K562 (cell line): ENCODE data around the gene ZSWIM2. TPM values are rescaled to one million over a fixed set of nuclear protein-coding genes. Genes with fewer than 3 reads are reported as not detected.

Experiments used
- EGR1 ChIP-seq: fragments of 450-650 bp; conservative IDR thresholded peaks from 2 replicates; pipeline ENCODE4 v1.6.1; 2017; ENCODE audit warnings: mild to moderate bottlenecking
- MCM2 ChIP-seq: fragments of 450-650 bp; IDR thresholded peaks from 2 replicates; pipeline ENCODE4 v1.6.1; 2017; ENCODE audit warnings: low read depth, mild to moderate bottlenecking
- NFIX ChIP-seq: fragments of 250-450 bp; sonication (Bioruptor Pico); IDR thresholded peaks from 2 replicates; pipeline ENCODE4 v1.4.0; 2020; ENCODE audit warnings: low read depth, mild to moderate bottlenecking, moderate library complexity
- RBM14 ChIP-seq: fragments of 200-400 bp; formaldehyde crosslinking; IDR thresholded peaks from 2 replicates; pipeline ENCODE4 v1.6.1; 2018; ENCODE audit warnings: low read depth, mild to moderate bottlenecking, low read length, moderate library complexity, borderline replicate concordance; ENCODE audit not compliant: insufficient read depth
- RBM25 ChIP-seq: fragments of 200-400 bp; formaldehyde crosslinking; IDR thresholded peaks from 2 replicates; pipeline ENCODE4 v1.6.1; 2018; ENCODE audit warnings: low read length, low read depth, moderate library complexity; ENCODE audit not compliant: severe bottlenecking
- SIN3B ChIP-seq: fragments of 450-650 bp; IDR thresholded peaks from 2 replicates; pipeline ENCODE4 v1.6.1; 2017; ENCODE audit warnings: low read depth, mild to moderate bottlenecking, moderate library complexity
- ZNF444 ChIP-seq: fragments of 250-450 bp; sonication (Bioruptor Pico); IDR thresholded peaks from 2 replicates; pipeline ENCODE4 v1.4.0; 2020; ENCODE audit warnings: mild to moderate bottlenecking, moderate library complexity
- polyA plus RNA-seq, 8 experiments: library from polyadenylated mRNA; depleted of rRNA in 4 of 8; stranded (reverse) in 5 of 8; unstranded in 3 of 8; fragments of >200 nt; fragmentation: Nextera tagmentation in 2 of 8; fragmentation: Illumina TruSeq in 1 of 8; extraction: Ambion mirVana in 2 of 8; extraction: Trizol in 1 of 8; gene quantifications; 2 replicates each; pipeline versions ENCODE4 v1.2.1 to v1.2.3, GENCODE V29; 2011 to 2014; ENCODE audit warnings: inconsistent platforms in 1 of 8, missing spikeins in 1 of 8
- total RNA-seq, 7 experiments: library from RNA; depleted of rRNA in 6 of 7; stranded (reverse); fragments of >200 nt in 6 of 7; fragmentation: Illumina TruSeq in 2 of 7; extraction: Trizol in 2 of 7; gene quantifications; 2 replicates each; pipeline versions ENCODE4 v1.2.1 to v1.2.3, GENCODE V29; 2011 to 2021; ENCODE audit warnings: low replicate concordance in 1 of 7
- TF ChIP-seq, protein P1 (sequence below): fragments of 150-350 bp; conservative IDR thresholded peaks from 2 replicates; pipeline ENCODE4 v1.6.1; 2014; ENCODE audit warnings: low read length
- TF ChIP-seq, protein P2 (sequence below): sonication (generic); formaldehyde crosslinking; IDR thresholded peaks from 2 replicates; pipeline ENCODE4 v1.8.0; 2023; ENCODE audit warnings: mild to moderate bottlenecking, missing genetic modification reagents

ZSWIM2 gene
- total and polyA plus RNA-seq, 9 of the 15 experiments (the other 6 are each of a cell fraction or from before 2014, with no cell fraction given): not detected

DNA sequence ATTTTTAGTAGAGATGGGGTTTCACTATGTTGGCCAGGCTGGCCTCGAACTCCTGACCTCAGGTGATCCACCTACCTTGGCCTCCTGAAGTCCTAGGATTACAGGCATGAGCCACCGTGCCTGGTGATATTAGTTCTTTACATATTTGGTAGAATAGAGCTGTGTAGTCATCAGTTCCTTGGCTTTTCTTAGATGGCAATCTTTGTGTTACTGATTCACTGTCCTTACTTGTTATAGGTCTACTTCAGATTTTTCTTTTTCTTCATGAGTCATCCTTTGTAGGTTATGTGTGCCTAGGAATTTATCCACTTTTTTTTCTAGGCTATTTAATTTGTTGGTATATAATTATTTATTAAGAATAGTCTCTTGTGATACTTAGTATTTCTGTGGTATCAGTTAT lies 30.3 kb upstream of the ZSWIM2 start (continued):
- TF ChIP-seq, protein P1, sequence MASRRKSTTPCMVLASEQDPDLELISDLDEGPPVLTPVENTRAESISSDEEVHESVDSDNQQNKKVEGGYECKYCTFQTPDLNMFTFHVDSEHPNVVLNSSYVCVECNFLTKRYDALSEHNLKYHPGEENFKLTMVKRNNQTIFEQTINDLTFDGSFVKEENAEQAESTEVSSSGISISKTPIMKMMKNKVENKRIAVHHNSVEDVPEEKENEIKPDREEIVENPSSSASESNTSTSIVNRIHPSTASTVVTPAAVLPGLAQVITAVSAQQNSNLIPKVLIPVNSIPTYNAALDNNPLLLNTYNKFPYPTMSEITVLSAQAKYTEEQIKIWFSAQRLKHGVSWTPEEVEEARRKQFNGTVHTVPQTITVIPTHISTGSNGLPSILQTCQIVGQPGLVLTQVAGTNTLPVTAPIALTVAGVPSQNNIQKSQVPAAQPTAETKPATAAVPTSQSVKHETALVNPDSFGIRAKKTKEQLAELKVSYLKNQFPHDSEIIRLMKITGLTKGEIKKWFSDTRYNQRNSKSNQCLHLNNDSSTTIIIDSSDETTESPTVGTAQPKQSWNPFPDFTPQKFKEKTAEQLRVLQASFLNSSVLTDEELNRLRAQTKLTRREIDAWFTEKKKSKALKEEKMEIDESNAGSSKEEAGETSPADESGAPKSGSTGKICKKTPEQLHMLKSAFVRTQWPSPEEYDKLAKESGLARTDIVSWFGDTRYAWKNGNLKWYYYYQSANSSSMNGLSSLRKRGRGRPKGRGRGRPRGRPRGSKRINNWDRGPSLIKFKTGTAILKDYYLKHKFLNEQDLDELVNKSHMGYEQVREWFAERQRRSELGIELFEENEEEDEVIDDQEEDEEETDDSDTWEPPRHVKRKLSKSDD: no peak
- TF ChIP-seq RBM14 (no peak), RBM25 (no peak), NFIX (CRISPR knock-in tag) (no peak), EGR1 (no peak), ZNF444 (CRISPR knock-in tag) (no peak), MCM2 (no peak), SIN3B (no peak)
- TF ChIP-seq, protein P2, sequence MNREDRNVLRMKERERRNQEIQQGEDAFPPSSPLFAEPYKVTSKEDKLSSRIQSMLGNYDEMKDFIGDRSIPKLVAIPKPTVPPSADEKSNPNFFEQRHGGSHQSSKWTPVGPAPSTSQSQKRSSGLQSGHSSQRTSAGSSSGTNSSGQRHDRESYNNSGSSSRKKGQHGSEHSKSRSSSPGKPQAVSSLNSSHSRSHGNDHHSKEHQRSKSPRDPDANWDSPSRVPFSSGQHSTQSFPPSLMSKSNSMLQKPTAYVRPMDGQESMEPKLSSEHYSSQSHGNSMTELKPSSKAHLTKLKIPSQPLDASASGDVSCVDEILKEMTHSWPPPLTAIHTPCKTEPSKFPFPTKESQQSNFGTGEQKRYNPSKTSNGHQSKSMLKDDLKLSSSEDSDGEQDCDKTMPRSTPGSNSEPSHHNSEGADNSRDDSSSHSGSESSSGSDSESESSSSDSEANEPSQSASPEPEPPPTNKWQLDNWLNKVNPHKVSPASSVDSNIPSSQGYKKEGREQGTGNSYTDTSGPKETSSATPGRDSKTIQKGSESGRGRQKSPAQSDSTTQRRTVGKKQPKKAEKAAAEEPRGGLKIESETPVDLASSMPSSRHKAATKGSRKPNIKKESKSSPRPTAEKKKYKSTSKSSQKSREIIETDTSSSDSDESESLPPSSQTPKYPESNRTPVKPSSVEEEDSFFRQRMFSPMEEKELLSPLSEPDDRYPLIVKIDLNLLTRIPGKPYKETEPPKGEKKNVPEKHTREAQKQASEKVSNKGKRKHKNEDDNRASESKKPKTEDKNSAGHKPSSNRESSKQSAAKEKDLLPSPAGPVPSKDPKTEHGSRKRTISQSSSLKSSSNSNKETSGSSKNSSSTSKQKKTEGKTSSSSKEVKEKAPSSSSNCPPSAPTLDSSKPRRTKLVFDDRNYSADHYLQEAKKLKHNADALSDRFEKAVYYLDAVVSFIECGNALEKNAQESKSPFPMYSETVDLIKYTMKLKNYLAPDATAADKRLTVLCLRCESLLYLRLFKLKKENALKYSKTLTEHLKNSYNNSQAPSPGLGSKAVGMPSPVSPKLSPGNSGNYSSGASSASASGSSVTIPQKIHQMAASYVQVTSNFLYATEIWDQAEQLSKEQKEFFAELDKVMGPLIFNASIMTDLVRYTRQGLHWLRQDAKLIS (CRISPR knock-in tag): no peak
- TF ChIP-seq, all 486 proteins: peak for 0
